ENCODE measurements around the gene TNNC2.
"Not testable (repeated sequence)": the region's sequence is repeated elsewhere in the genome, so short reads cannot be mapped to it uniquely, and the experiment has no call there.

The TNNC2 gene

GRCh38 chr20:45827030-45827652 is at the start of gene TNNC2:
TNNC2 (minus strand) TSS chr20:45827312; CDS start chr20:45827248, 64 bp downstream.
- no peak for DNase-seq

GRCh38 chr20:45874576-45874975 is 47.5 kb upstream of the TNNC2 start:
- no peak for DNase-seq

GRCh38 chr20:45874104-45874481 is 47.0 kb upstream of the TNNC2 start:
- DNase-seq, result not testable (repeated sequence)

GRCh38 chr20:45873409-45874103 is 46.4 kb upstream of the TNNC2 start:
- DNase-seq, result no peak

GRCh38 chr20:45872626-45873025 is 45.5 kb upstream of the TNNC2 start:
- DNase-seq, result no peak

GRCh38 chr20:45867819-45868176 is 40.7 kb upstream of the TNNC2 start:
- DNase-seq, result no peak

GRCh38 chr20:45867136-45867818 is 40.2 kb upstream of the TNNC2 start:
- no peak for DNase-seq

- no peak for DNase-seq
These were observed 39.3 kb upstream of the TNNC2 start for GRCh38 chr20:45866454-45866853.

- DNase-seq, result no peak
These were observed 36.7 kb upstream of the TNNC2 start for GRCh38 chr20:45863543-45864470.

GRCh38 chr20:45861221-45862075 is 34.3 kb upstream of the TNNC2 start:
- no peak for DNase-seq

GRCh38 chr20:45860560-45861220 is 33.6 kb upstream of the TNNC2 start:
- DNase-seq, result no peak

- DNase-seq, result no peak
These were observed 32.8 kb upstream of the TNNC2 start for GRCh38 chr20:45859916-45860315.

- DNase-seq, result peak in 3 of 51 donors; percentile 43 to 69 (median 63)
These were observed 30.7 kb upstream of the TNNC2 start for GRCh38 chr20:45857882-45858216.

- peak; percentile 40 to 98 (median 90) for DNase-seq
These were observed 30.2 kb upstream of the TNNC2 start, which contains the start of the genes ACOT8 and ZSWIM3 for GRCh38 chr20:45857114-45857881. ACOT8 (minus strand) TSS chr20:45857392; CDS start chr20:45857315, 77 bp downstream. ZSWIM3 (plus strand) TSS chr20:45857614; CDS start chr20:45857826, 212 bp downstream.

GRCh38 chr20:45853484-45853883 is 26.4 kb upstream of the TNNC2 start:
- no peak for DNase-seq

GRCh38 chr20:45852326-45852725 is 25.2 kb upstream of the TNNC2 start:
- DNase-seq, result no peak

- no peak for DNase-seq
These were observed 24.4 kb upstream of the TNNC2 start for GRCh38 chr20:45851501-45851900.

- DNase-seq, result no peak
These were observed 23.8 kb upstream of the TNNC2 start for GRCh38 chr20:45850926-45851325.

- DNase-seq, result no peak
These were observed 23.1 kb upstream of the TNNC2 start for GRCh38 chr20:45850238-45850637.
